ENCODE data around the gene PRDM10.
"Not testable (repeated sequence)": the region's sequence is repeated elsewhere in the genome, so short reads cannot be mapped to it uniquely, and the experiment has no call there.

Gene PRDM10

GRCh38 chr11:130002352-130002845 lies at the start of gene PRDM10:
Gene PRDM10, minus strand, starts transcription at chr11:130002835. Its CDS starts 41,871 bp downstream, at chr11:129960964.
- peak; percentile 89 for DNase-seq

GRCh38 chr11:130051082-130051481 lies 48.4 kb upstream of the PRDM10 start:
- peak; percentile 69 for DNase-seq

- DNase-seq = no peak
Measured at GRCh38 chr11:130050257-130050656, 47.6 kb upstream of the PRDM10 start.

- DNase-seq = no peak
Measured at GRCh38 chr11:130049328-130049771, 46.7 kb upstream of the PRDM10 start.

- peak; percentile 18 for DNase-seq
Measured at GRCh38 chr11:130047141-130047540, 44.5 kb upstream of the PRDM10 start.

- DNase-seq = no peak
Measured at GRCh38 chr11:130043575-130043974, 40.9 kb upstream of the PRDM10 start.

- peak; percentile 97 for DNase-seq
Measured at GRCh38 chr11:130042093-130042591, 39.5 kb upstream of the PRDM10 start.

- DNase-seq = no peak
Measured at GRCh38 chr11:130040281-130040940, 37.8 kb upstream of the PRDM10 start.

- peak; percentile 39 for DNase-seq
Measured at GRCh38 chr11:130037881-130038585, 35.4 kb upstream of the PRDM10 start.

- DNase-seq = peak; percentile 75
Measured at GRCh38 chr11:130037058-130037457, 34.4 kb upstream of the PRDM10 start.

- no peak for DNase-seq
Measured at GRCh38 chr11:130034236-130034635, 31.6 kb upstream of the PRDM10 start.

GRCh38 chr11:130032931-130033330 lies 30.3 kb upstream of the PRDM10 start:
- no peak for DNase-seq

GRCh38 chr11:130031945-130032344 lies 29.3 kb upstream of the PRDM10 start:
- DNase-seq = no peak

- no peak for DNase-seq
Measured at GRCh38 chr11:130031056-130031455, 28.4 kb upstream of the PRDM10 start.

GRCh38 chr11:130029137-130029536 lies 26.5 kb upstream of the PRDM10 start:
- DNase-seq = peak; percentile 40

GRCh38 chr11:130025371-130025770 lies 22.7 kb upstream of the PRDM10 start:
- no peak for DNase-seq

GRCh38 chr11:130024361-130024760 lies 21.7 kb upstream of the PRDM10 start:
- peak; percentile 86 for DNase-seq

- DNase-seq = peak; percentile 96
Measured at GRCh38 chr11:130023204-130023603, 20.6 kb upstream of the PRDM10 start.

- peak; percentile 18 for DNase-seq
Measured at GRCh38 chr11:130022799-130023198, 20.2 kb upstream of the PRDM10 start.

GRCh38 chr11:130021606-130022005 lies 19.0 kb upstream of the PRDM10 start:
- DNase-seq = not testable (repeated sequence)

GRCh38 chr11:130020323-130020722 lies 17.7 kb upstream of the PRDM10 start:
- DNase-seq = no peak

GRCh38 chr11:130015846-130016245 lies 13.2 kb upstream of the PRDM10 start:
- not testable (repeated sequence) for DNase-seq

- DNase-seq = no peak
Measured at GRCh38 chr11:130008326-130008725, 5.7 kb upstream of the PRDM10 start.

- DNase-seq = no peak
Measured at GRCh38 chr11:130006929-130007328, 4.3 kb upstream of the PRDM10 start.
